Keratinocyte (primary cell): ENCODE data around the gene MAP3K20. TPM values are rescaled to one million over a fixed set of nuclear protein-coding genes. Genes with fewer than 3 reads are reported as not detected.
A peak's percentile ranks its signal among the peaks of the same experiment; 100 is the strongest.

Experiments
- DNase-seq: peaks from one replicate; pipeline ENCODE4 v3.0.0-alpha.2; 2011; ENCODE audit warnings: low read depth, missing footprints, low spot score
- FAIRE-seq: peaks from 2 replicates; lab custom pipeline; 2011; peaks lifted over from hg19 to GRCh38; lab: Jason Lieb, UNC
- H2AFZ ChIP-seq: 2 replicates; pipeline ENCODE4 v1.6.0; 2012; ENCODE audit warnings: low read length, control low read depth, inconsistent platforms; ENCODE audit not compliant: control insufficient read depth
- H3K27ac ChIP-seq: 2 replicates; pipeline ENCODE4 v1.5.1; 2011; ENCODE audit warnings: low read length; ENCODE audit not compliant: control insufficient read depth, insufficient read depth
- H3K27me3 ChIP-seq: 3 replicates; pipeline ENCODE4 v1.6.0; 2011; ENCODE audit warnings: low read length; ENCODE audit not compliant: control insufficient read depth, insufficient read depth; ENCODE audit errors: extremely low read depth
- H3K36me3 ChIP-seq, 2 experiments: 2 replicates in 1 of 2; 3 replicates in 1 of 2; pipeline ENCODE4 v1.5.1; 2011; ENCODE audit warnings: low read length in 2 of 2, mild to moderate bottlenecking in 1 of 2; ENCODE audit not compliant: control insufficient read depth in 2 of 2, insufficient read depth in 2 of 2; ENCODE audit errors: extremely low read depth in 1 of 2
- H3K4me1 ChIP-seq: 3 replicates; pipeline ENCODE4 v1.5.1; 2011; ENCODE audit warnings: low read length; ENCODE audit not compliant: control insufficient read depth, insufficient read depth; ENCODE audit errors: extremely low read depth
- H3K4me2 ChIP-seq: 3 replicates; pipeline ENCODE4 v1.6.0; 2011; ENCODE audit warnings: low read depth, low read length; ENCODE audit not compliant: control insufficient read depth, insufficient read depth; ENCODE audit errors: extremely low read depth
- H3K4me3 ChIP-seq, 3 experiments: fragments of 200-600 bp in 1 of 3; sonication (generic) in 1 of 3; 2 replicates in 2 of 3; 3 replicates in 1 of 3; pipeline ENCODE4 v1.5.1; 2011 to 2016; ENCODE audit warnings: low read length in 3 of 3, mild to moderate bottlenecking in 3 of 3, control low read depth in 2 of 3, inconsistent platforms in 1 of 3, low read depth in 1 of 3, mixed read lengths in 1 of 3, mixed run types in 1 of 3, moderate library complexity in 1 of 3; ENCODE audit not compliant: control insufficient read depth in 2 of 3, insufficient read depth in 2 of 3; ENCODE audit errors: extremely low read depth in 1 of 3
- H3K79me2 ChIP-seq: 2 replicates; pipeline ENCODE4 v1.6.0; 2012; ENCODE audit warnings: low read length; ENCODE audit not compliant: control insufficient read depth, insufficient read depth
- H3K9ac ChIP-seq: 3 replicates; pipeline ENCODE4 v1.6.0; 2011; ENCODE audit warnings: low read length; ENCODE audit not compliant: control insufficient read depth, insufficient read depth; ENCODE audit errors: extremely low read depth
- H3K9me1 ChIP-seq: 3 replicates; pipeline ENCODE4 v1.6.0; 2011; ENCODE audit warnings: low read length; ENCODE audit not compliant: control insufficient read depth, insufficient read depth; ENCODE audit errors: extremely low read depth
- H3K9me3 ChIP-seq: 2 replicates; pipeline ENCODE4 v1.5.1; 2012; ENCODE audit warnings: low read depth, low read length; ENCODE audit not compliant: control insufficient read depth
- H4K20me1 ChIP-seq: 3 replicates; pipeline ENCODE4 v1.6.0; 2011; ENCODE audit warnings: low read length; ENCODE audit not compliant: control insufficient read depth, insufficient read depth; ENCODE audit errors: extremely low read depth
- CTCF ChIP-seq, 3 experiments: IDR thresholded peaks in 1 of 3; conservative IDR thresholded peaks in 1 of 3; optimal IDR thresholded peaks in 1 of 3; 2 replicates in 2 of 3; 3 replicates in 1 of 3; pipeline versions ENCODE3 to v1.5.1; 2011; ENCODE audit warnings: low read length in 3 of 3, mild to moderate bottlenecking in 3 of 3, moderate library complexity in 2 of 3, control low read depth in 1 of 3, inconsistent platforms in 1 of 3; ENCODE audit not compliant: insufficient read depth in 2 of 3; ENCODE audit errors: extremely low read depth in 1 of 3
- EZH2 ChIP-seq: IDR thresholded peaks from one replicate; pipeline ENCODE4 v1.6.1; 2012; ENCODE audit warnings: inconsistent platforms, mild to moderate bottlenecking, low read length, moderate library complexity
- dilution Hi-C: fragments of 300-500 bp; cut with MboI; formaldehyde crosslinking; loops from one replicate; pipeline ENCODE4 v1.7.0; 2020; ENCODE audit warnings: low sequenced_read_pairs; ENCODE audit not compliant: extremely low pct_ligation_motif_present
- polyA plus RNA-seq, 5 experiments: library from polyadenylated mRNA; depleted of rRNA in 3 of 5; stranded (reverse) in 3 of 5; stranded (forward) in 1 of 5; unstranded in 1 of 5; fragments of >200 nt; gene quantifications; 1 replicate in 1 of 5; 2 replicates in 3 of 5; 3 replicates in 1 of 5; pipeline versions ENCODE4 v1.2.1 to v1.2.3, GENCODE V29; 2011 to 2012; ENCODE audit warnings: missing spikeins in 2 of 5, low read depth in 1 of 5, low replicate concordance in 1 of 5

The MAP3K20 gene
- polyA plus RNA-seq, 1 donor (not counting 4 experiments of a cell fraction or from before 2014, with no cell fraction given): 31.7 TPM

- Histone ChIP-seq H3K27me3 (no peaks in the 10 kb centered on the region), H3K9me3 (no peaks in the 10 kb centered on the region), H3K79me2 (peaks cover 25% of the 10 kb centered on the region), H3K9me1 (no peaks in the 10 kb centered on the region), H4K20me1 (no peaks in the 10 kb centered on the region), H3K36me3 (no peaks in the 10 kb centered on the region), H3K4me1 (peaks cover 40% of the 10 kb centered on the region), H3K4me2 (peak overlapping the region; percentile 92), H3K27ac (peak overlapping the region; percentile 83), H2AFZ (peak overlapping the region; percentile 42), H3K4me3 (peak overlapping the region in 2 of 3 experiments; percentile 41 to 52), H3K9ac (peak overlapping the region; percentile 62)
- TF ChIP-seq EZH2: no peak
- no peak for TF ChIP-seq CTCF (optimal IDR thresholded peaks at IDR 0.05 in 1 of 3, IDR thresholded peaks at IDR 0.05 in 1 of 3, conservative IDR thresholded peaks at IDR 0.05 in 1 of 3; ENCODE audit: extremely low read depth in 1 of 3, insufficient read depth in 2 of 3, low read length in 3 of 3)
- DNase-seq (no peak), FAIRE-seq (peak; percentile 86)
- dilution Hi-C loops: no loop called here
These were observed 61.0 kb downstream of the MAP3K20 start for GRCh38 chr2:173136599-173136998.

GRCh38 chr2:173137610-173138009 is 62.0 kb downstream of the MAP3K20 start:
- H3K4me3 ChIP-seq: no peak overlapping the region
- no peaks in the 10 kb centered on the region for H3K9me1 ChIP-seq
- H3K4me2 ChIP-seq: peak overlapping the region; percentile 11
- H2AFZ ChIP-seq: no peak overlapping the region
- no peak overlapping the region for H3K9ac ChIP-seq
- TF ChIP-seq CTCF (optimal IDR thresholded peaks at IDR 0.05 in 1 of 3, IDR thresholded peaks at IDR 0.05 in 1 of 3, conservative IDR thresholded peaks at IDR 0.05 in 1 of 3; ENCODE audit: extremely low read depth in 1 of 3, insufficient read depth in 2 of 3, low read length in 3 of 3): no peak
- no peak for TF ChIP-seq EZH2
- no peaks in the 10 kb centered on the region for H3K36me3 ChIP-seq
- H4K20me1 ChIP-seq: no peaks in the 10 kb centered on the region
- no peak for FAIRE-seq
- peaks cover under 1% of the 10 kb centered on the region for H3K9me3 ChIP-seq
- H3K79me2 ChIP-seq: peaks cover 24% of the 10 kb centered on the region
- dilution Hi-C loops: no loop called here
- no peak overlapping the region for H3K27ac ChIP-seq
- peaks cover 37% of the 10 kb centered on the region for H3K4me1 ChIP-seq
- no peaks in the 10 kb centered on the region for H3K27me3 ChIP-seq
- no peak for DNase-seq
